Cardiac muscle cell (in vitro differentiated cells and primary cell): ENCODE measurements around the gene NOL4L. TPM values are rescaled to one million over a fixed set of nuclear protein-coding genes. Genes with fewer than 3 reads are reported as not detected.

Experiments
- DNase-seq, 2 donors: peaks; one replicate each; pipeline versions ENCODE4 v3.0.0 to v3.0.0-alpha.2; 2010 to 2017; ENCODE audit warnings: low read depth in 1 of 2, low spot score in 1 of 2
- H3K27ac ChIP-seq: fragments of 200-600 bp; sonication (generic); 2 replicates; pipeline ENCODE4 v1.5.1; 2016
- H3K27me3 ChIP-seq: fragments of 200-600 bp; sonication (generic); 2 replicates; pipeline ENCODE4 v1.6.0; 2016; ENCODE audit warnings: control low read depth
- H3K36me3 ChIP-seq: fragments of 200-600 bp; sonication (generic); 2 replicates; pipeline ENCODE4 v1.5.1; 2016; ENCODE audit warnings: control low read depth
- H3K4me1 ChIP-seq: fragments of 200-600 bp; sonication (generic); 2 replicates; pipeline ENCODE4 v1.8.1; 2017; ENCODE audit warnings: low read depth, mild to moderate bottlenecking, mixed run types
- H3K4me3 ChIP-seq: fragments of 200-600 bp; sonication (generic); 2 replicates; pipeline ENCODE4 v1.5.1; 2016; ENCODE audit warnings: mild to moderate bottlenecking
- H3K9me3 ChIP-seq: fragments of 200-600 bp; sonication (generic); 2 replicates; pipeline ENCODE4 v1.5.1; 2017; ENCODE audit warnings: low read depth, mild to moderate bottlenecking, control low read depth
- CTCF ChIP-seq: IDR thresholded peaks from 2 replicates; pipeline ENCODE4 v1.5.1; 2012; ENCODE audit warnings: low read depth, mild to moderate bottlenecking, low read length
- polyA plus RNA-seq: library from polyadenylated mRNA; unstranded; fragments of >200 nt; fragmentation: Nextera tagmentation; extraction: Ambion mirVana; gene quantifications from 2 replicates; pipeline ENCODE4 v1.2.1, GENCODE V29; 2016
- total RNA-seq: library from RNA; depleted of rRNA; stranded (reverse); fragments of >200 nt; gene quantifications from 2 replicates; pipeline ENCODE4 v1.2.3, GENCODE V29; 2016

Gene NOL4L
- total and polyA plus RNA-seq, 2 experiments from 2014 or later = 29.9 to 42.9 TPM

DNA sequence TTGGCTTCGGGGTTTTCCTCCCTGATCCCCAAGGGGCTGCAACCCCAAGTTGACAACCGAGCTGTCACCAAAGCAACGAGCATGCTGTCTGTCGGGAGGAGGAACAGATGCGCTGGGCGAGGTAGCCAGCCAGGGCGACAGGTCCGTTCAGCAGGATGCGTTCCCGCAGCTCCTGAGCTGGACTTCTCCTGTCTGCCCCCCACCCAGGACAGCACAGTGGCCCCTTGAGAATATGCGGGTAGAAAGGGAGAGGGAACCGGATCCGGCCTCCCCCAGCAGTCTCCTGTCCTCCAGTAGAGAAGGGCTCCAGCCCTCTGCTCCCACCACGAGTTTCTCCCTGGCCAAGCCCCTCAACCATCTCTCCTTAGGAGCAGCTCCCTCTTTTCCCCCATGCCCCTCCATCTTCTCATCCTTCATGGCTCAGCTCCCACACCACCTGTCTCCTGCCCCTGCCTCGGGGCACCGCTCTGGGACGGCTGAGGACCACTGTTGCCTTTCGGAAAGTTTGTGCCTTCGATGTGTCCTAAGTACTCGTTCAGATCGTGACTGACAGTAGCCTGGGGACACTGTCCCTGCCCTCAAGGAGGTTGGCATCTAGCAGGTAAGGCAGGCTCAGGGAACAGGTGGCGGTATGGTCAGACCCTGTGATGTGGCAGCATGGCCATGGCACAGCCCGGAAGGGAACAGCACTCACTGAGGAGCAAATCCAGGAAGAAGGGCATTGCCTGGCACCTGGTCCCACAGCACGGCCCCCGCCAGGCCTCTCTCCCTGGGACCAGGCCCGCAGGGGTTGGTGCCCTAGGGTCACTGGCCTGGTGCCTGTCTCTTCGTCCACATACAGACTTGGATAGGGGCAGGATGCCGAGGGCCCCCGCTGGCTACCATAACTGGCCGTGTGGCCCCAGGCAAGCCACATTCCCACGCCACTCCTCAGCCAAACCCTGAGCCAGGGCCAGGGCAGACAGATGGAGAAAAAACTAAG is 130.7 kb downstream of the NOL4L start:
- H3K27me3 ChIP-seq = no peaks in the 10 kb centered on the region
- peaks cover 15% of the 10 kb centered on the region for H3K4me1 ChIP-seq
- TF ChIP-seq CTCF = no peak
- H3K27ac ChIP-seq = no peak overlapping the region
- H3K9me3 ChIP-seq = no peaks in the 10 kb centered on the region
- no peak overlapping the region for H3K4me3 ChIP-seq
- DNase-seq = no peak
- peaks cover 26% of the 10 kb centered on the region for H3K36me3 ChIP-seq

DNA sequence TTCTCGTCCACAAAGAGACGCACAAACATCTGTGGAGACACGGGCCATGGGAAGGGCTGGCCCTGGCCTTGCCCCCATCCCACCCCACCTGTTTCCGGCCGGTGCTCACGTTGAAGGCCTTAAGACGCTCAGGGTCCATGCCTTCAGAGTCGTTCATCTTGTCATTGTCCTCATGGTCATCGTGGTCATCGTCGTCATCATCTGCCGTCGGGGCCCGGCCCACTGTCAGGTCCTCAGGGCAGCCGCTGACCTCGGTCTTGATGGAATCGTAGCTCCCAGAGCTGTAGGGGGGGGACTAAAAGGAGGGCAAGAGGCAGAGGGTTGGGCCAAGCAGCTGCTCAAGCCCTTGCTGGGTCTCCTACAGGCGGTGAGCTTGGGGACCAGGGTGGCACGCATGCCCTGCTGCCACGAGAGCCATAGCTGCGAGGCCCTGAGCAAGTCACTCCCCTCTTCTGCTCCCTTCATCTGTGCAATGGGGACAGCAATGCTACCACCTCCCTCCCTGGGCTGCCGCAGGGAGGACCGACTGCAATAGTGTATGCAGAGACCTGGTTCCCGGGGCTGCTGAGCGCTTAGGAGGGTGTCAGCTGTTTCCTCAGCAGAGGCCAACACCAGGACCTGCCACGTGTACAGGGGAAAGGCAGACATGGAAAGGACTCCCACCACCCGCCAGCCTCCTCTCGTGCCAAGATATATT is 131.5 kb downstream of the NOL4L start:
- H3K27me3 ChIP-seq = no peaks in the 10 kb centered on the region
- no peak overlapping the region for H3K27ac ChIP-seq
- DNase-seq = no peak
- no peak for TF ChIP-seq CTCF
- H3K36me3 ChIP-seq = peaks cover 30% of the 10 kb centered on the region
- H3K9me3 ChIP-seq = no peaks in the 10 kb centered on the region
- peaks cover 15% of the 10 kb centered on the region for H3K4me1 ChIP-seq
- no peak overlapping the region for H3K4me3 ChIP-seq

- TF ChIP-seq CTCF = no peak
- Histone ChIP-seq H3K27ac (no peak overlapping the region), H3K4me1 (peaks cover 11% of the 10 kb centered on the region), H3K27me3 (no peaks in the 10 kb centered on the region), H3K36me3 (peaks cover 30% of the 10 kb centered on the region), H3K4me3 (no peak overlapping the region), H3K9me3 (no peaks in the 10 kb centered on the region)
- no peak for DNase-seq
Measured at GRCh38 chr20:32452776-32453466, 132.2 kb downstream of the NOL4L start.

GRCh38 chr20:32451682-32452461 is 133.3 kb downstream of the NOL4L start:
- DNase-seq = no peak
- Histone ChIP-seq H3K36me3 (peaks cover 30% of the 10 kb centered on the region), H3K9me3 (no peaks in the 10 kb centered on the region), H3K4me3 (no peak overlapping the region), H3K27me3 (no peaks in the 10 kb centered on the region), H3K27ac (no peak overlapping the region), H3K4me1 (peaks cover 10% of the 10 kb centered on the region)
- TF ChIP-seq CTCF = no peak

GRCh38 chr20:32451340-32451681 is 133.8 kb downstream of the NOL4L start:
- Histone ChIP-seq H3K4me1 (peaks cover 5% of the 10 kb centered on the region), H3K36me3 (peaks cover 30% of the 10 kb centered on the region), H3K4me3 (no peak overlapping the region), H3K9me3 (no peaks in the 10 kb centered on the region), H3K27ac (peak overlapping the region; percentile 40), H3K27me3 (no peaks in the 10 kb centered on the region)
- TF ChIP-seq CTCF = no peak
- DNase-seq = no peak
